Measurements from ENCODE around the gene CNFN.

DNA sequence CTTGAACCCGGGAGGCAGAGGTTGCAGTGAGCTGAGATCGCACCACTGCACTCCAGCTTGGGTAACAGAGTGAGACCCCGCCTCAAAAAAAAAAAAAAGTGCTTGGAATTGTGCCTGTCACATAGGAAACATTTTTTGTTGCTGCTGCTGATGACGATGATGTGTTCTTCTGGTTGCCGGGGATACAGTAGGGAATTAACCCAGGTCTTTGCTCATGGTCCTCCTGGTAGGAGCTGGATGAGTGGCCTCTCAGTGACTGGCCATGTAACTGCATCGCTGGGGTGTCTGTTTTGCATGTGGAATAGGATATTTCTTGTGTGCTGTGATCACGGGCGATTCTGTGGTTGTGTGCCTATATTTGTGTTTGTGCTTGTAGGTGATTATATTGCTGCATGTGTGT is 4.7 kb upstream of the CNFN start:
- TF ChIP-seq, protein P1, sequence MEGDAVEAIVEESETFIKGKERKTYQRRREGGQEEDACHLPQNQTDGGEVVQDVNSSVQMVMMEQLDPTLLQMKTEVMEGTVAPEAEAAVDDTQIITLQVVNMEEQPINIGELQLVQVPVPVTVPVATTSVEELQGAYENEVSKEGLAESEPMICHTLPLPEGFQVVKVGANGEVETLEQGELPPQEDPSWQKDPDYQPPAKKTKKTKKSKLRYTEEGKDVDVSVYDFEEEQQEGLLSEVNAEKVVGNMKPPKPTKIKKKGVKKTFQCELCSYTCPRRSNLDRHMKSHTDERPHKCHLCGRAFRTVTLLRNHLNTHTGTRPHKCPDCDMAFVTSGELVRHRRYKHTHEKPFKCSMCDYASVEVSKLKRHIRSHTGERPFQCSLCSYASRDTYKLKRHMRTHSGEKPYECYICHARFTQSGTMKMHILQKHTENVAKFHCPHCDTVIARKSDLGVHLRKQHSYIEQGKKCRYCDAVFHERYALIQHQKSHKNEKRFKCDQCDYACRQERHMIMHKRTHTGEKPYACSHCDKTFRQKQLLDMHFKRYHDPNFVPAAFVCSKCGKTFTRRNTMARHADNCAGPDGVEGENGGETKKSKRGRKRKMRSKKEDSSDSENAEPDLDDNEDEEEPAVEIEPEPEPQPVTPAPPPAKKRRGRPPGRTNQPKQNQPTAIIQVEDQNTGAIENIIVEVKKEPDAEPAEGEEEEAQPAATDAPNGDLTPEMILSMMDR (IDR thresholded peaks at IDR 0.05): no peak
- TF ChIP-seq POLR2A (IDR thresholded peaks at IDR 0.05) (no peak), EP300 (IDR thresholded peaks at IDR 0.05) (no peak)
